Right atrium auricular region (tissue), 2 donors: Measurements from ENCODE around the gene SMIM1. TPM values are rescaled to one million over a fixed set of nuclear protein-coding genes. Genes with fewer than 3 reads are reported as not detected.

ENCODE experiments used
- DNase-seq: peaks from one replicate; pipeline ENCODE4 v3.0.0-alpha.2; 2019; ENCODE audit warnings: low spot score
- H3K27ac ChIP-seq, 2 donors: fragments of 200-600 bp; sonication (generic); 1 replicate in 1 of 2; 2 replicates in 1 of 2; pipeline ENCODE4 v1.5.1; 2016 to 2019
- H3K27me3 ChIP-seq, 2 donors: fragments of 200-600 bp; sonication (generic); one replicate each; pipeline versions ENCODE4 v1.5.1 to v1.6.0; 2017 to 2019
- H3K36me3 ChIP-seq: fragments of 200-600 bp; sonication (generic); one replicate; pipeline ENCODE4 v1.5.1; 2016
- H3K4me1 ChIP-seq, 2 donors: fragments of 200-600 bp; sonication (generic); one replicate each; pipeline versions ENCODE4 v1.5.1 to v1.6.0; 2017 to 2019
- H3K4me3 ChIP-seq, 2 donors: fragments of 200-600 bp; sonication (generic); 1 replicate in 1 of 2; 2 replicates in 1 of 2; pipeline ENCODE4 v1.5.1; 2017 to 2019; ENCODE audit warnings: mild to moderate bottlenecking in 1 of 2, moderate library complexity in 1 of 2
- H3K9me3 ChIP-seq, 2 donors: fragments of 200-600 bp; sonication (generic); one replicate each; pipeline ENCODE4 v1.5.1; 2019
- CTCF ChIP-seq, 2 donors: fragments of 200-600 bp; sonication (generic); IDR thresholded peaks; one replicate each; pipeline ENCODE4 v1.5.1; 2019; ENCODE audit warnings: antibody characterized with exemption in 2 of 2
- total RNA-seq, 2 donors: library from RNA; depleted of rRNA; stranded (reverse); fragments of >200 nt; gene quantifications; one replicate each; pipeline ENCODE4 v1.1.0, GENCODE V29; 2016

Gene SMIM1
- total RNA-seq, 2 donors from 2014 or later: 40.4 to 54.6 TPM

GRCh38 chr1:3821004-3821403 lies 48.5 kb downstream of the SMIM1 start:
- H3K36me3 ChIP-seq: peaks cover 51% of the 10 kb centered on the region

GRCh38 chr1:3821447-3821846 lies 48.9 kb downstream of the SMIM1 start:
- TF ChIP-seq CTCF (IDR thresholded peaks at IDR 0.05): no peak
- no peaks in the 10 kb centered on the region for H3K9me3 ChIP-seq
- peaks cover 54% of the 10 kb centered on the region for H3K36me3 ChIP-seq
- no peak overlapping the region for H3K27ac ChIP-seq
- H3K27me3 ChIP-seq: no peaks in the 10 kb centered on the region
- no peaks in the 10 kb centered on the region for H3K4me1 ChIP-seq
- no peak for DNase-seq
- no peak overlapping the region for H3K4me3 ChIP-seq

More at GRCh38 chr1:3821004-3821403, 48.5 kb downstream of the SMIM1 start:
- Histone ChIP-seq H3K27me3 (no peaks in the 10 kb centered on the region), H3K4me3 (no peak overlapping the region), H3K9me3 (no peaks in the 10 kb centered on the region), H3K27ac (no peak overlapping the region), H3K4me1 (no peaks in the 10 kb centered on the region)
- TF ChIP-seq CTCF (IDR thresholded peaks at IDR 0.05): no peak
- DNase-seq: no peak

- Histone ChIP-seq H3K36me3 (peaks cover 57% of the 10 kb centered on the region), H3K27me3 (no peaks in the 10 kb centered on the region), H3K27ac (no peak overlapping the region), H3K4me1 (no peaks in the 10 kb centered on the region), H3K9me3 (no peaks in the 10 kb centered on the region), H3K4me3 (no peak overlapping the region)
- no peak for TF ChIP-seq CTCF (IDR thresholded peaks at IDR 0.05)
- DNase-seq: no peak
Measured at GRCh38 chr1:3821908-3822307, 49.4 kb downstream of the SMIM1 start.

- Histone ChIP-seq H3K4me1 (no peaks in the 10 kb centered on the region), H3K27ac (no peak overlapping the region), H3K36me3 (peaks cover 62% of the 10 kb centered on the region), H3K9me3 (no peaks in the 10 kb centered on the region), H3K27me3 (no peaks in the 10 kb centered on the region), H3K4me3 (no peak overlapping the region)
- DNase-seq: no peak
- TF ChIP-seq CTCF (IDR thresholded peaks at IDR 0.05): no peak
Measured at GRCh38 chr1:3822421-3822820, 49.9 kb downstream of the SMIM1 start.

- DNase-seq: no peak
- Histone ChIP-seq H3K4me1 (no peaks in the 10 kb centered on the region), H3K27ac (no peak overlapping the region), H3K9me3 (no peaks in the 10 kb centered on the region), H3K4me3 (no peak overlapping the region), H3K27me3 (no peaks in the 10 kb centered on the region), H3K36me3 (peaks cover 84% of the 10 kb centered on the region)
- no peak for TF ChIP-seq CTCF (IDR thresholded peaks at IDR 0.05)
Measured at GRCh38 chr1:3824650-3825049, 52.1 kb downstream of the SMIM1 start.

GRCh38 chr1:3825356-3825755 lies 52.8 kb downstream of the SMIM1 start:
- Histone ChIP-seq H3K9me3 (no peaks in the 10 kb centered on the region), H3K4me3 (no peak overlapping the region), H3K36me3 (peaks cover 84% of the 10 kb centered on the region), H3K27ac (no peak overlapping the region), H3K4me1 (no peaks in the 10 kb centered on the region), H3K27me3 (no peaks in the 10 kb centered on the region)
- no peak for DNase-seq
- TF ChIP-seq CTCF (IDR thresholded peaks at IDR 0.05): no peak
